CD4-positive, alpha-beta T cell treated with Interleukin-21 for 1 hour (primary cell): Measurements from ENCODE around the gene NFATC1.

Source experiments
- DNase-seq: peaks from one replicate; pipeline ENCODE4 v3.0.0-alpha.2; 2020

Gene NFATC1

GRCh38 chr18:79459946-79460480 lies 64.3 kb downstream of the NFATC1 start:
- DNase-seq = no peak

DNA sequence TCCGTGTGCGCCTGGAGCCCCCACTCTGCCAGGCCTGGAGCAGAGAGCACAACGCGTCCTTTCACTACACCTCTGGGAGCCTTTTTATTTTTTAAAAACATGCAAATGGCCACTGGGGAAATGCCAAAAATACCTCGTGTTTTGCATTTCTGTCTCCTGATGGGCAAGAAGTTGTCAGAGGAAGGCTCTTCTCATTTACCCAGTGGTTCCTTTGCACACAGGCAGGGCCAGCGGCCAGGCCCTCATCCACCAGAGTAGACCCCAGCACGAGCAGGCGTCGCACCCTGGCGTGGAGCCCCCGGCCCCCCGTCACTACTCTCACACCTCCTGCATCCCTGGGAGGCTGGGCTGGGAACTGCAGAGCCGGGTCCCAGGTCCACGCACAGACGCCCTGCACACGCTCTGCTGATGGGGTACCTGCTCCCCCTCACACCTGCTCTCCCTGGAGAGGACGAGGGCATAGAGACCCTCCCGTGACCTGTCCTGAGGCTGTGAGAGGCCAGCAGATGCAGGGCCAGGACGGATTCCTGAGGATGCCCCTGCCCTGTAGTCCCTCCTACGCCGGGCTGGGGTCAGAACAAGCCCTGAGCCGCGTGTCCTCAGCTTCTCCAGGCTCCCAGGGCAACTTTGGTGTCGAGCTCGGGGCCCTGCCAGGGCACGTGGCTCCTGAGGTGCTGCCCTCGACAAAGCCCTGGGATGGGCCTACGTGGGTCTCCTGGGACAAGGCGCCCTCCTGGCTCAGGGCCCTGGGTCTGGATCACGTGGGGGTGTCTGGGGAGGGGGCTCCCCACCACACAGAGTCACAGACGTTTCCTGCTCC lies 65.0 kb downstream of the NFATC1 start:
- DNase-seq = no peak

DNA sequence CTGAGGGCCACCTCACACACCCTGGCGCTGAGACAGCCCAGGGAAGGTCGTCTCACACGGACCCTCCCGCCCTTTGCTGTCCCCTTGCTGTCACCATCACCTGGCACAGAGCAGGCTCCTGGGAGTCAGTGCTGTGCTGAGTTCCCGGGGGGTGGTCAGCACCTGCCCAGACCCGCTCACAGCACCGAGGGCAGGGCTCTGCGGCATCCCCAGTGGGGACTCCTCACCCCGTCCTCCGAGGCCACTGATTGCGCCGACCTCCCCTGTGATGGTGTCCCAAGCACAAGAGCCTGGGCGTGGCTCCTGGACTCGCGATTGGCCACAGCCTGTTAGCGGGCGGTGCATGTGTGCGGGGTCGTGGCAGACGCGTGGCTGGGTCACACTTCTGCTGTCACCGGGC lies 65.9 kb downstream of the NFATC1 start:
- DNase-seq = no peak

GRCh38 chr18:79463424-79463960 lies 67.8 kb downstream of the NFATC1 start:
- no peak for DNase-seq

- DNase-seq = no peak
These were observed 69.8 kb downstream of the NFATC1 start for GRCh38 chr18:79465392-79465991.

DNA sequence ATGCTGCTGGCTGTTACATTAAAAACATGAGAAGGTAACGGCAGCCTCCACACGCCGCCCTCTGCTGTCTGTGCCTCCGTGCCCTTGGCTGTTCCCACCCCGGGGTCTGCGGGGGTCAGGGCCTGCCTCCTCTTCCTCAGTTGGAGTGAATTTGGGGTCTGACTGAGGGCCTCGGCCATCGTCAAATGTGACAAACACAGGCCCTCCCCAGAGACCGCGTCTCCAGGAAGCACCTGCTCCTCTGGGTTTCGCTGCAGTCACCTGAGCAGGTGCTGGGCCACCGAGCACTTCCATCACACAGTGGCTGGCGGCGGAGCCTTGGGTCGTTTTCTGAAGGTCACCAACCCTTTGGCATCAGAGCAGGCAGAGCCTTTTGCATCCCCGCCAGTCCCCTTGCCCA lies 70.9 kb downstream of the NFATC1 start:
- no peak for DNase-seq

DNA sequence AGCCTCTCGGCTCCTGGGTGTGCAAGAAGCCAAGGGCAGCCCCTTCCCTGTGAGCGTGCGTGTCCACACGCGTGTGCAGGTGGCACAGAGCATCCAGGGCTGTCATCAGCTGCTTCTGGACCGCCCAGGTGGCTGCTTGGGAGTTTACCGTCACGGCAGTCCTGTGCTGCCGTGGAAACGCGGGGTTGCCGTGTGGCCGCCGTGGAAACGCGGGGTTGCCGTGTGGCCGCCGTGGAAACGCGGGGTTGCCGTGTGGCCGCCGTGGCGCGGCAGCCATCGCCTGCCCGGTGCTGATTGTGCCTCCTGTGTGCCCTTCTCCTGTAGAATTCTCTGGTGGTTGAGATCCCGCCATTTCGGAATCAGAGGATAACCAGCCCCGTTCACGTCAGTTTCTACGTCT lies 71.4 kb downstream of the NFATC1 start:
- no peak for DNase-seq

DNA sequence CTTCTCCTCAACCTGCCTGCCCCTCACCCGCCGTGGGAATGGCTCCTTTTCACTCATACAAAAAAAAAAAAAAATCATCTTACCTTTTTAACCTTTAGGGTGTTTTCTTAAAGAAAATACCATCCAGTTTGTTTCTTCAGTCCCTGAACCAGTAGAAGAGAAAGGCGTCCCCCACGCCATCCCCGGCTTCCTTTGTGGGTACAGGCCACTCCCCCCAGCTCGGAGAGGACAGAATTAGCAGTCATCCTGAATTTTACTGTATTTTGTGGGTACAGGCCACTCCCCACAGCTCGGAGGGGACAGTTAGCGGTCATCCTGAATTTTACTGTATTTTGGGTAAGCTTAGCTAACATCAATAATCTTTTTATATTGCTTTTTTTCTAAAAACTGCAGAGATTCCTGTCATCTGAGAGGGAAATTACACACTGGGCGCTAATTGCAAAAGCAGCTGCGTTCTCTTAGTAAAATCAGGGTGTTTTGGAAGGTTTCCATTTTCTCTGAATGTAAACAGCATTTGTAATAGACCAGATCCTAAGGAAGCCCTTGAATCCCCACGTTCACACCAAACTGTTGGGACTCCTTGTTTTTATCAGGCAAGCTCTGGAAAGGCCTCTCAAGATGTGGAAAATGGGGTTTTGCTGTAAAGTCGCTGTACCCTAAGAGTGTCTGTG lies 72.5 kb downstream of the NFATC1 start:
- no peak for DNase-seq

GRCh38 chr18:79469309-79469708 lies 73.6 kb downstream of the NFATC1 start:
- DNase-seq = no peak

DNA sequence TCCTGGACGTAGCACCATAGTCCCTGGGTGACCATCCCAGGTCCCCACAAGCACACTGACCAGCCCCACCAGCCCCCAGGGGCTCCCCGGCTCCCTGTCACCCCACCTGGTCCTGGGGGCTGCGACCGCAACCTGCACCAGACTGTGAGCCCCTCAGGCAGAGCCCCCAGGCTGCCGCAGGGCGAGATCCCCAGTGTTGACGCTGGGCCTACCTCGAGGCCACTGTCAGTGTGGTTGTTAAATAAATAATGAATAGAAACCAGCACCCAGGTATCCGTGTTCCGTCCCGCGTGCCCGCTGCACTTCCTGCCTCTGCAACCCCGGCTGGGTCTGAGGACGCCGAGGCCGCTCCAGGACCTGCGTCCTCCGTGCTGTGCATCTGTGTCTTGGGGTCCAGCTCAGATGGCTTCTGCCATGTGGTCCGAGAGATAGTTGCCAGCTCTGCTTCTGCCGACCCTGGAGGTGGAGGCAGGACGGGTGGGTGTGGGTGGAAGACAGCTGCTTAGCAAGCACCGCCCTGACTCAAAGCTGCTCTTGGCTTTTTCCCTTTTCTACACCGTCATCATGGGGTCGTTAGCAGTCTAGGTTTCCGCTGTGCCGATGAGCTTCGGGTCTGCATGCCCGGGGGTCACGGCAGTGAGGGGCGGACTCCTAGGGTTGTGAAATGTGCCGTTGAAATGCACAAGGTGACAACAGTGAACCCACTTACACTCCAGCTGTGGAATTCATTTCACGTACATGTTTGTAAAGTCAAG lies 74.2 kb downstream of the NFATC1 start:
- no peak for DNase-seq

- no peak for DNase-seq
These were observed 74.8 kb downstream of the NFATC1 start for GRCh38 chr18:79470547-79470946.

- DNase-seq = no peak
These were observed 75.3 kb downstream of the NFATC1 start for GRCh38 chr18:79471046-79471445.

DNA sequence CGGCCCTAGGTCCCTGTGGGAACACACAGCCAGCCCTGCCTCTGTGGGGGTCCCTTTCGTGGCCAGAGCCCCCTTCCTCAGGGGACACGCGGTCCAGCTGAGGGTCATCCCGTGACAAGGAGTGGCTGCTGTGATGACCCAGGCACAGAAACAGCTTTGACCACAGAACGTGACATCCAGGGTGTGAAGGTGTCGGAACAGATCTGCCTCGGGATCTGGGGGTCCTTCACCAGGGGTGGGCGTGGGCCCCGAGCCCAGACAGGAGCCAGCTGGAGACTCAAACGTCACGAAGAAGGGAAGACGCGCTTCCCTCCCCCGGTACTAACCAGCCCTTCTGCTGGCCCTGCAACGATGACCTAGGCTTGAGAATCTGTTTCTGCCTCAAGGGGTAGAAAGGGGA lies 75.9 kb downstream of the NFATC1 start:
- no peak for DNase-seq

DNA sequence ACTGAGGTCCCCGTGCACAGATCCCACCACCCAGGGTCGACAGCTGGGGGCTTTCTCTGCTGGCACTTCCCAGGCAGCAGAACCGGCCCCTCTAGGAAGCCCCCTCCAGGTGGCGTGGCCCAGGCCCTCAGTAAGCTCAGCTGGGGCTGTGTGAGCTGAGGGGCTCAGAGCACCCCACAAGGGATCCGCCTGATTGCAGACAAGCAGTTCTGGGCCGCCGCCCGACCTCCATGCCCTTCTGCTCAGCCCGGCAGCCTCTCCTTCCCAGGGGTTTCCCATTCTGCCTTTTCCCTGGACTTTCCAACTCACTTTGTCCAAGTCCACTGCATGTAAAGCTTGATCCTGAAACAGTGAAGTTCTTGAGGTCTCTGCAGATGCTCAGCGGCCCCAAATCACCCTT lies 76.4 kb downstream of the NFATC1 start:
- DNase-seq = no peak

DNA sequence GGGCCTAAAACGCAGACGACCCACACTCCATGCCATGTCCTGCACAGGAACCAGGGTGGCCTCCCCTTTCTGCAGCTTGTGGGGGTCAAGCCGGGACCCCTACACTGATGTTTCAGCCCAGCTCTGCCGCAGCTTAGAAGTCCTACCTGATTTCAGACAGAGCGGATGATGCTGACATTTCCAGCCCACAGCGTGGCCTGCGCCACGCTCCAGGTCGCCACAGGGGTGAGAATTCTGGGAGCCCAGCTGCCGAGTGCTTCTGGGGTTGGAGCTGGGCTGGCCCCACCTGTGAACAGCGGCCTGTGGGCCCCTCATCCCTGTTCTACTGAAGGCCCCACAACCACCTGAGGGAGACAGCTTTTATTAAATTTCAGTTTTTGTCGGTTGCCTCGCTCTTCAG lies 77.2 kb downstream of the NFATC1 start:
- DNase-seq = no peak

DNA sequence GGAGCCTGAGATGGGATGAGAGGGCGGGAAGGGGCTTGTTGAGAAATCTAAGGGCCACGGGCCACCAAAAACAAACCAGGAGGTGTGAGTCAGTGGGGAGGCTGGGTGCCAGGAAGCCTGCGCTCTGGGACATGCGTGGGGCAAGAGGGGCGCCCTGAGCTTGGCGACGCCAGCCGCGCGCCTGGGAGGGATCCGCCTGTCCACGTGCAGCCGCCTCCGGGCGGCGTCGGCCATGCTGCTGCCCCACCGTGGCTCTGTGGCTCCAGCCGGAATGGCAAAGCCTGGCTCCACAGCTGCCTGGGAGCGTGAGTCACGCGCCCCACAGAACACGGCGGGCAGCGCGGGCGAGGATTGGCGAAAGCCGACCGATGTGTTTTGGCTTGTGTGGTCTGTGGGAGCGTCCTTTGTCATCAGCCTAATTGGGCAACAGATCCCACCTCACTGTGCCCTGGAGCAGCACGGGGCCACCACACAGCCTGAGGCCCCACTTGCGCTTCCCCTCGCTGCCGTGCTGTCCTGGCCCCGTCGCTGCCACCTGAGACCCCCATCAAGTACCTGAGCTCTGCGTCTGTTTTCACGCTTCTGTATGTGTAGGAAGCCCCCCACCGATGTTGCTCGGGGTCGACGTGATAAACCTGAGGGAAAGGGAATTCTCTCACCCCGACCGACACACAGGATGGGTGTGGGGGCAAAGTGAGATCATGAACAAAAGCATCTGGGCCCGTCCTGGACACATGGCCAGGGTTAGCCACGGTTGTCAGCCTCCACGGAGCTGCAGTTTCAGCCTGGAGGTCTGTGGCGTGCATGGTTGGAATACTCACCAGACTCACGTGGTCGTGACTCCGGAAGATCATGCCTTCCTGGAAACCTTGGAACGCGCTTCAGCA lies 80.5 kb downstream of the NFATC1 start:
- no peak for DNase-seq

- no peak for DNase-seq
These were observed 81.3 kb downstream of the NFATC1 start for GRCh38 chr18:79476918-79477571.

GRCh38 chr18:79477711-79478483 lies 82.2 kb downstream of the NFATC1 start:
- DNase-seq = no peak

DNA sequence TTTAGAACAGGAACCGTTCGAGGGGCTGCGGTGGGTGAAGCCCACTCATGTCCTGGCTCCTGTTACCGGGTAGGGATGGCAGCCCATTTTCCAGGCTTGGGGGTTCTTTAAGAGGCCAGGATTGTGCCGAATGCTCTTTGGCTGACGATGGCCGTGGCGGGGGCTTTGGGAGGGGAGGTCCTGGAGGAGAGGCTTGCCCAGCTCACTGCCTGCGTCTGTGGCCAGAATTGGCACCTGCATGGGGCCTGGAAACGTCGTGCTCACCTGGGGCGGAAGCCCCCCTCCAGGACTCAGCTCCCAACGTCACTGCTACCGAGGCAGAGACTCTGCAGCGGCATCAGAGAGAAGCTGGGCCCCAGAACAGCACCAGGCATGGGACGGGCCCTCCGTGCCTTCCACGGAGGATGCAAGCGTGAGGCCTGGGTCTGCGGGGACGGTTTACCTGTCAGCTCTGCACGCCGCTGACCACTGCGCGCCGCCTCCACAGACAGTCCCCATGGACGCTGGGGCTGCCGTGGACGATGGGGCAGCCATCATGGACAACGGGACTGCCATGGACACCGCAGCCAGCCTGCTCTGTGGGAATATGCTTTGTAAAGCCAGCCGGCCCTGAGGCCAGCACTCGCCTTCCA lies 82.9 kb downstream of the NFATC1 start:
- DNase-seq = no peak
